ENCODE measurements around the gene BCAN. TPM values are rescaled to one million over a fixed set of nuclear protein-coding genes. Genes with fewer than 3 reads are reported as not detected.

Gene BCAN
- total RNA-seq, 1 donor from 2014 or later, result not detected

GRCh38 chr1:156684227-156684782 lies 42.4 kb downstream of the BCAN start:
- peak; percentile 36 for DNase-seq (ENCODE audit: low spot score)
- no peak overlapping the region for H3K4me3 Mint-ChIP-seq

GRCh38 chr1:156689035-156689952 lies 47.4 kb downstream of the BCAN start:
- H3K9me3 Mint-ChIP-seq, result no peaks in the 10 kb centered on the region
- peaks cover 54% of the 10 kb centered on the region for H3K27me3 Mint-ChIP-seq (ENCODE audit: insufficient read depth)
- intact Hi-C loops (cut with micrococcal nuclease), result loop anchor here (1.0 to 5.0 kb wide), 6 partner anchors 17 to 238 kb away; partner anchors contain the start of gene PRCC
- peak overlapping the region; percentile 69 for H3K4me3 Mint-ChIP-seq
- peaks cover 32% of the 10 kb centered on the region for H3K4me1 Mint-ChIP-seq (ENCODE audit: low read depth)
- DNase-seq (ENCODE audit: low spot score), result peak; percentile 64
- no peak overlapping the region for H3K27ac Mint-ChIP-seq
- no peaks in the 10 kb centered on the region for H3K36me3 Mint-ChIP-seq (ENCODE audit: low read depth)

More at GRCh38 chr1:156684227-156684782, 42.4 kb downstream of the BCAN start:
- Mint-ChIP-seq H3K36me3 (ENCODE audit: low read depth) (no peaks in the 10 kb centered on the region), H3K27ac (no peak overlapping the region), H3K27me3 (ENCODE audit: insufficient read depth) (peaks cover 38% of the 10 kb centered on the region), H3K4me1 (ENCODE audit: low read depth) (peaks cover 20% of the 10 kb centered on the region), H3K9me3 (no peaks in the 10 kb centered on the region)
- intact Hi-C loops (cut with micrococcal nuclease), result no loop called here

- no peak for DNase-seq (ENCODE audit: low spot score)
- Mint-ChIP-seq H3K27me3 (ENCODE audit: insufficient read depth) (peaks cover 59% of the 10 kb centered on the region), H3K4me3 (no peak overlapping the region), H3K36me3 (ENCODE audit: low read depth) (no peaks in the 10 kb centered on the region), H3K9me3 (no peaks in the 10 kb centered on the region), H3K4me1 (ENCODE audit: low read depth) (peaks cover 25% of the 10 kb centered on the region), H3K27ac (no peak overlapping the region)
- intact Hi-C loops (cut with micrococcal nuclease), result loop anchor here (1.0 to 5.0 kb wide), 6 partner anchors 16 to 237 kb away; partner anchors contain the start of gene PRCC
Observed at GRCh38 chr1:156689953-156690674, 48.2 kb downstream of the BCAN start.

- no peaks in the 10 kb centered on the region for H3K36me3 Mint-ChIP-seq (ENCODE audit: low read depth)
- H3K27ac Mint-ChIP-seq, result no peak overlapping the region
- DNase-seq (ENCODE audit: low spot score), result no peak
- intact Hi-C loops (cut with micrococcal nuclease), result no loop called here
- peaks cover 25% of the 10 kb centered on the region for H3K4me1 Mint-ChIP-seq (ENCODE audit: low read depth)
- no peaks in the 10 kb centered on the region for H3K9me3 Mint-ChIP-seq
- peaks cover 59% of the 10 kb centered on the region for H3K27me3 Mint-ChIP-seq (ENCODE audit: insufficient read depth)
- H3K4me3 Mint-ChIP-seq, result no peak overlapping the region
Observed at GRCh38 chr1:156690675-156691036, 48.7 kb downstream of the BCAN start.

GRCh38 chr1:156691191-156691590 lies 49.3 kb downstream of the BCAN start:
- intact Hi-C loops (cut with micrococcal nuclease), result no loop called here
- H3K4me3 Mint-ChIP-seq, result no peak overlapping the region

GRCh38 chr1:156691665-156692440 lies 49.9 kb downstream of the BCAN start:
- H3K27ac Mint-ChIP-seq, result no peak overlapping the region
- H3K27me3 Mint-ChIP-seq (ENCODE audit: insufficient read depth), result peaks cover 59% of the 10 kb centered on the region
- H3K4me1 Mint-ChIP-seq (ENCODE audit: low read depth), result peaks cover 25% of the 10 kb centered on the region
- no peak overlapping the region for H3K4me3 Mint-ChIP-seq
- no peaks in the 10 kb centered on the region for H3K9me3 Mint-ChIP-seq
- DNase-seq (ENCODE audit: low spot score), result no peak
- intact Hi-C loops (cut with micrococcal nuclease), result no loop called here
- no peaks in the 10 kb centered on the region for H3K36me3 Mint-ChIP-seq (ENCODE audit: low read depth)

More at GRCh38 chr1:156691191-156691590, 49.3 kb downstream of the BCAN start:
- Mint-ChIP-seq H3K36me3 (ENCODE audit: low read depth) (no peaks in the 10 kb centered on the region), H3K4me1 (ENCODE audit: low read depth) (peaks cover 25% of the 10 kb centered on the region), H3K27me3 (ENCODE audit: insufficient read depth) (peaks cover 59% of the 10 kb centered on the region), H3K9me3 (no peaks in the 10 kb centered on the region), H3K27ac (no peak overlapping the region)
- no peak for DNase-seq (ENCODE audit: low spot score)

GRCh38 chr1:156692441-156692924 lies 50.6 kb downstream of the BCAN start:
- intact Hi-C loops (cut with micrococcal nuclease), result no loop called here
- peaks cover 58% of the 10 kb centered on the region for H3K27me3 Mint-ChIP-seq (ENCODE audit: insufficient read depth)
- peaks cover 25% of the 10 kb centered on the region for H3K4me1 Mint-ChIP-seq (ENCODE audit: low read depth)
- no peaks in the 10 kb centered on the region for H3K36me3 Mint-ChIP-seq (ENCODE audit: low read depth)
- DNase-seq (ENCODE audit: low spot score), result no peak
- no peak overlapping the region for H3K4me3 Mint-ChIP-seq
- no peaks in the 10 kb centered on the region for H3K9me3 Mint-ChIP-seq
- H3K27ac Mint-ChIP-seq, result no peak overlapping the region

- intact Hi-C loops (cut with micrococcal nuclease), result no loop called here
- H3K4me3 Mint-ChIP-seq, result no peak overlapping the region
- peaks cover 58% of the 10 kb centered on the region for H3K27me3 Mint-ChIP-seq (ENCODE audit: insufficient read depth)
- no peak overlapping the region for H3K27ac Mint-ChIP-seq
- no peaks in the 10 kb centered on the region for H3K9me3 Mint-ChIP-seq
- peaks cover 25% of the 10 kb centered on the region for H3K4me1 Mint-ChIP-seq (ENCODE audit: low read depth)
- DNase-seq (ENCODE audit: low spot score), result no peak
- no peaks in the 10 kb centered on the region for H3K36me3 Mint-ChIP-seq (ENCODE audit: low read depth)
Observed at GRCh38 chr1:156692925-156693847, 51.3 kb downstream of the BCAN start.

- H3K27ac Mint-ChIP-seq, result no peak overlapping the region
- DNase-seq (ENCODE audit: low spot score), result no peak
- H3K27me3 Mint-ChIP-seq (ENCODE audit: insufficient read depth), result peaks cover 53% of the 10 kb centered on the region
- intact Hi-C loops (cut with micrococcal nuclease), result no loop called here
- H3K9me3 Mint-ChIP-seq, result no peaks in the 10 kb centered on the region
- no peaks in the 10 kb centered on the region for H3K36me3 Mint-ChIP-seq (ENCODE audit: low read depth)
- H3K4me3 Mint-ChIP-seq, result no peak overlapping the region
- peaks cover 25% of the 10 kb centered on the region for H3K4me1 Mint-ChIP-seq (ENCODE audit: low read depth)
Observed at GRCh38 chr1:156693848-156694689, 52.2 kb downstream of the BCAN start.

- Mint-ChIP-seq H3K27ac (no peak overlapping the region), H3K4me3 (no peak overlapping the region), H3K27me3 (ENCODE audit: insufficient read depth) (peaks cover 50% of the 10 kb centered on the region), H3K36me3 (ENCODE audit: low read depth) (no peaks in the 10 kb centered on the region), H3K9me3 (no peaks in the 10 kb centered on the region), H3K4me1 (ENCODE audit: low read depth) (peaks cover 22% of the 10 kb centered on the region)
- intact Hi-C loops (cut with micrococcal nuclease), result no loop called here
- DNase-seq (ENCODE audit: low spot score), result no peak
Observed at GRCh38 chr1:156694690-156694962, 52.7 kb downstream of the BCAN start.

- no peak for DNase-seq (ENCODE audit: low spot score)
- H3K27ac Mint-ChIP-seq, result no peak overlapping the region
- H3K27me3 Mint-ChIP-seq (ENCODE audit: insufficient read depth), result peaks cover 38% of the 10 kb centered on the region
- no peaks in the 10 kb centered on the region for H3K36me3 Mint-ChIP-seq (ENCODE audit: low read depth)
- H3K4me3 Mint-ChIP-seq, result no peak overlapping the region
- intact Hi-C loops (cut with micrococcal nuclease), result no loop called here
- peaks cover 18% of the 10 kb centered on the region for H3K4me1 Mint-ChIP-seq (ENCODE audit: low read depth)
- no peaks in the 10 kb centered on the region for H3K9me3 Mint-ChIP-seq
Observed at GRCh38 chr1:156696755-156697154, 54.8 kb downstream of the BCAN start.

All from activated T-helper 1 cell treated with anti-CD3 and anti-CD28 coated beads, Interleukin-12 subunit alpha, Interleukin-12 subunit beta, Interleukin-2, Interleukin-4 antibody, amounts not matched to agents 30 ng/mL and 10 ng/mL and 1 ng/mL, durations not matched to agents 14 hours and 24 hours and 36 hours (primary cell).